Thoracic aorta (tissue), 2 donors: Measurements from ENCODE around the gene OSBP2. TPM values are rescaled to one million over a fixed set of nuclear protein-coding genes. Genes with fewer than 3 reads are reported as not detected.

Experiments used
- ATAC-seq: fragments of 150-250 bp; one replicate; pipeline ENCODE4 v1.8.0; 2017; ENCODE audit warnings: low read depth; ENCODE audit not compliant: insufficient number of reproducible peaks, low FRiP score
- DNase-seq: peaks from one replicate; pipeline ENCODE4 v3.0.0-alpha.2; 2020; ENCODE audit warnings: low spot score
- H3K27ac ChIP-seq, 2 donors: fragments of 200-600 bp; sonication (generic); 1 replicate in 1 of 2; 2 replicates in 1 of 2; pipeline ENCODE4 v1.5.1; 2016; ENCODE audit warnings: mild to moderate bottlenecking in 2 of 2, moderate library complexity in 2 of 2
- H3K27me3 ChIP-seq: fragments of 200-600 bp; sonication (generic); replicated peaks from 2 replicates; pipeline ENCODE4 v1.6.0; 2016; ENCODE audit warnings: mild to moderate bottlenecking; ENCODE audit not compliant: insufficient read depth
- H3K36me3 ChIP-seq: fragments of 200-600 bp; sonication (generic); one replicate; pipeline ENCODE4 v1.5.1; 2016
- H3K4me1 ChIP-seq, 2 donors: fragments of 200-600 bp; sonication (generic); 1 replicate in 1 of 2; 2 replicates in 1 of 2; pipeline versions ENCODE4 v1.5.1 to v1.6.0; 2016; ENCODE audit warnings: low read depth in 2 of 2, mild to moderate bottlenecking in 1 of 2; ENCODE audit not compliant: control insufficient read depth in 1 of 2
- H3K4me3 ChIP-seq: fragments of 200-600 bp; sonication (generic); 2 replicates; pipeline ENCODE4 v1.5.1; 2016; ENCODE audit warnings: mild to moderate bottlenecking
- H3K9me3 ChIP-seq: fragments of 200-600 bp; sonication (generic); 2 replicates; pipeline ENCODE4 v1.5.1; 2016
- total RNA-seq, 2 donors: library from RNA; depleted of rRNA; stranded (reverse); fragments of >200 nt; gene quantifications; one replicate each; pipeline versions ENCODE4 v1.1.0 to v1.2.3, GENCODE V29; 2016
- TF ChIP-seq, protein P1 (sequence below): fragments of 200-600 bp; sonication (generic); IDR thresholded peaks from one replicate; pipeline ENCODE4 v1.5.1; 2019; ENCODE audit warnings: antibody characterized with exemption

The OSBP2 gene
- total RNA-seq, 2 donors from 2014 or later = 0.71 to 3.0 TPM

- no peaks in the 10 kb centered on the region for H3K36me3 ChIP-seq
- H3K27me3 ChIP-seq = no peaks in the 10 kb centered on the region
- H3K27ac ChIP-seq = no peak overlapping the region
- no peak overlapping the region for H3K4me3 ChIP-seq
- TF ChIP-seq, protein P1, sequence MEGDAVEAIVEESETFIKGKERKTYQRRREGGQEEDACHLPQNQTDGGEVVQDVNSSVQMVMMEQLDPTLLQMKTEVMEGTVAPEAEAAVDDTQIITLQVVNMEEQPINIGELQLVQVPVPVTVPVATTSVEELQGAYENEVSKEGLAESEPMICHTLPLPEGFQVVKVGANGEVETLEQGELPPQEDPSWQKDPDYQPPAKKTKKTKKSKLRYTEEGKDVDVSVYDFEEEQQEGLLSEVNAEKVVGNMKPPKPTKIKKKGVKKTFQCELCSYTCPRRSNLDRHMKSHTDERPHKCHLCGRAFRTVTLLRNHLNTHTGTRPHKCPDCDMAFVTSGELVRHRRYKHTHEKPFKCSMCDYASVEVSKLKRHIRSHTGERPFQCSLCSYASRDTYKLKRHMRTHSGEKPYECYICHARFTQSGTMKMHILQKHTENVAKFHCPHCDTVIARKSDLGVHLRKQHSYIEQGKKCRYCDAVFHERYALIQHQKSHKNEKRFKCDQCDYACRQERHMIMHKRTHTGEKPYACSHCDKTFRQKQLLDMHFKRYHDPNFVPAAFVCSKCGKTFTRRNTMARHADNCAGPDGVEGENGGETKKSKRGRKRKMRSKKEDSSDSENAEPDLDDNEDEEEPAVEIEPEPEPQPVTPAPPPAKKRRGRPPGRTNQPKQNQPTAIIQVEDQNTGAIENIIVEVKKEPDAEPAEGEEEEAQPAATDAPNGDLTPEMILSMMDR = peak; percentile 32
- DNase-seq = no peak
- no peak for ATAC-seq
- H3K4me1 ChIP-seq = no peaks in the 10 kb centered on the region
- H3K9me3 ChIP-seq = no peaks in the 10 kb centered on the region
These were observed 60.5 kb downstream of the OSBP2 start for GRCh38 chr22:30754971-30755758.

- H3K27me3 ChIP-seq = no peaks in the 10 kb centered on the region
- H3K9me3 ChIP-seq = no peaks in the 10 kb centered on the region
- H3K36me3 ChIP-seq = no peaks in the 10 kb centered on the region
- DNase-seq = no peak
- H3K4me1 ChIP-seq = no peaks in the 10 kb centered on the region
- H3K27ac ChIP-seq = no peak overlapping the region
- H3K4me3 ChIP-seq = no peak overlapping the region
- TF ChIP-seq, protein P1 = no peak
- no peak for ATAC-seq
These were observed 61.1 kb downstream of the OSBP2 start for GRCh38 chr22:30755759-30756124.

- TF ChIP-seq, protein P1 = peak; percentile 54
- no peak overlapping the region for H3K4me3 ChIP-seq
- no peaks in the 10 kb centered on the region for H3K36me3 ChIP-seq
- no peaks in the 10 kb centered on the region for H3K4me1 ChIP-seq
- no peak for ATAC-seq
- H3K27ac ChIP-seq = no peak overlapping the region
- H3K27me3 ChIP-seq = no peaks in the 10 kb centered on the region
- no peak for DNase-seq
- no peaks in the 10 kb centered on the region for H3K9me3 ChIP-seq
These were observed 69.4 kb downstream of the OSBP2 start for GRCh38 chr22:30763815-30764673.

- Histone ChIP-seq H3K4me1 (no peaks in the 10 kb centered on the region), H3K9me3 (no peaks in the 10 kb centered on the region), H3K27ac (no peak overlapping the region), H3K27me3 (no peaks in the 10 kb centered on the region), H3K4me3 (no peak overlapping the region), H3K36me3 (no peaks in the 10 kb centered on the region)
- DNase-seq (no peak), ATAC-seq (no peak)
- TF ChIP-seq, protein P1 = no peak
These were observed 73.0 kb downstream of the OSBP2 start for GRCh38 chr22:30767661-30768060.

GRCh38 chr22:30770716-30771115 is 76.0 kb downstream of the OSBP2 start:
- DNase-seq (no peak), ATAC-seq (no peak)
- H3K36me3 ChIP-seq = no peaks in the 10 kb centered on the region

More at GRCh38 chr22:30770716-30771115, 76.0 kb downstream of the OSBP2 start:
- Histone ChIP-seq H3K4me3 (no peak overlapping the region), H3K9me3 (no peaks in the 10 kb centered on the region), H3K27ac (no peak overlapping the region), H3K4me1 (no peaks in the 10 kb centered on the region), H3K27me3 (no peaks in the 10 kb centered on the region)
- TF ChIP-seq, protein P1 = no peak
